HepG2 (cell line): ENCODE measurements around the gene PM20D1. TPM values are rescaled to one million over a fixed set of nuclear protein-coding genes. Genes with fewer than 3 reads are reported as not detected.

ENCODE experiments used
- ATAC-seq: fragments of 200-7000 bp; cut with Tn5 transposase; 3 replicates; pipeline ENCODE4 v1.9.1; 2020; ENCODE audit warnings: mild to moderate bottlenecking, moderate library complexity
- BruUV-seq: library from RNA; stranded (reverse); fragments of 400-500 nt; replicated peaks from 2 replicates; lab custom pipeline; 2021; lab: Mats Ljungman, UMichigan
- CTCF ChIA-PET: fragments of 300-600 bp; formaldehyde crosslinking; extraction: SDS; loops from one replicate; lab custom pipeline; 2021; ENCODE audit warnings: low total read pairs, inconsistent platforms, low intra/inter-chr PET ratio; lab: Yijun Ruan, JAX
- POLR2A ChIA-PET: fragments of 350-600 bp; sonication (Branson Sonifier 250); formaldehyde crosslinking; loops from one replicate; lab custom pipeline; 2020; ENCODE audit warnings: antibody characterized with exemption, inconsistent platforms; lab: Yijun Ruan, JAX
- DNase-seq: peaks from one replicate; pipeline ENCODE4 v3.0.0-alpha.2; 2015; ENCODE audit warnings: low spot score
- FAIRE-seq: peaks from 3 replicates; lab custom pipeline; 2011; peaks lifted over from hg19 to GRCh38; lab: Jason Lieb, UNC
- H2AFZ ChIP-seq: one replicate; pipeline ENCODE4 v1.6.1; 2011; ENCODE audit warnings: low read length, inconsistent platforms
- H3K27ac ChIP-seq: fragments of 300-600 bp; 3 replicates; pipeline ENCODE4 v1.8.0; 2011; ENCODE audit warnings: mixed run types, mild to moderate bottlenecking, mixed read lengths, low read length, inconsistent platforms; ENCODE audit not compliant: insufficient read depth; ENCODE audit errors: extremely low read length
- H3K27me3 ChIP-seq, 2 experiments: fragments of 200-600 bp in 1 of 2; 2 replicates in 1 of 2; 3 replicates in 1 of 2; pipeline versions ENCODE4 v1.6.0 to v1.8.0; 2011; ENCODE audit warnings: low read length in 2 of 2, mild to moderate bottlenecking in 2 of 2, moderate library complexity in 2 of 2, inconsistent platforms in 1 of 2; ENCODE audit not compliant: insufficient read depth in 2 of 2, control insufficient read depth in 1 of 2
- H3K36me3 ChIP-seq, 2 experiments: fragments of 200-600 bp in 1 of 2; replicated peaks in 1 of 2; 2 replicates in 1 of 2; 3 replicates in 1 of 2; pipeline versions ENCODE4 v1.5.1 to v1.8.0; 2011; ENCODE audit warnings: low read length in 2 of 2, inconsistent platforms in 1 of 2; ENCODE audit not compliant: insufficient read depth in 2 of 2, control insufficient read depth in 1 of 2
- H3K4me1 ChIP-seq: 2 replicates; pipeline ENCODE4 v1.5.1; 2012; ENCODE audit warnings: low read length, inconsistent platforms; ENCODE audit not compliant: insufficient read depth
- H3K4me2 ChIP-seq: 2 replicates; pipeline ENCODE4 v1.6.0; 2011; ENCODE audit warnings: low read depth, low read length, inconsistent platforms
- H3K4me3 ChIP-seq, 3 experiments: fragments of 200-600 bp in 1 of 3; sonication (generic), shearing (Covaris generic) in 1 of 3; replicated peaks in 1 of 3; 2 replicates each; pipeline ENCODE4 v1.5.1; 2011 to 2016; ENCODE audit warnings: low read length in 3 of 3, inconsistent platforms in 2 of 3, low read depth in 2 of 3, mild to moderate bottlenecking in 2 of 3, control low read depth in 1 of 3, mixed read lengths in 1 of 3; ENCODE audit not compliant: insufficient read depth in 1 of 3
- H3K79me2 ChIP-seq: one replicate; pipeline ENCODE4 v1.6.1; 2011; ENCODE audit warnings: low read length, inconsistent platforms; ENCODE audit not compliant: insufficient read depth
- H3K9ac ChIP-seq: 2 replicates; pipeline ENCODE4 v1.6.0; 2011; ENCODE audit warnings: mild to moderate bottlenecking, low read depth, low read length, inconsistent platforms; ENCODE audit not compliant: insufficient read depth
- H3K9me3 ChIP-seq: 2 replicates; pipeline ENCODE4 v1.5.1; 2012; ENCODE audit warnings: mild to moderate bottlenecking, low read length
- H4K20me1 ChIP-seq: 2 replicates; pipeline ENCODE4 v1.6.0; 2011; ENCODE audit warnings: inconsistent platforms, mild to moderate bottlenecking, low read length, moderate library complexity; ENCODE audit not compliant: insufficient read depth
- AKAP8 ChIP-seq: sonication (generic); formaldehyde crosslinking; IDR thresholded peaks from 2 replicates; pipeline ENCODE4 v1.5.1; 2020; ENCODE audit warnings: mild to moderate bottlenecking, missing genetic modification reagents
- FOXJ3 ChIP-seq: sonication (generic); formaldehyde crosslinking; IDR thresholded peaks from 2 replicates; pipeline ENCODE4 v1.4.0; 2020; ENCODE audit warnings: missing genetic modification reagents, mild to moderate bottlenecking, borderline replicate concordance
- NFIB ChIP-seq: sonication (generic); formaldehyde crosslinking; IDR thresholded peaks from 2 replicates; pipeline ENCODE4 v1.9.0; 2021; ENCODE audit warnings: missing genetic modification reagents, mild to moderate bottlenecking, borderline replicate concordance
- POGK ChIP-seq: sonication (generic); formaldehyde crosslinking; conservative IDR thresholded peaks from 2 replicates; pipeline ENCODE4 v1.8.0; 2022; ENCODE audit warnings: mild to moderate bottlenecking, moderate library complexity, missing genetic modification reagents
- UBTF ChIP-seq: sonication (generic); formaldehyde crosslinking; IDR thresholded peaks from 2 replicates; pipeline ENCODE4 v1.4.0; 2020; ENCODE audit warnings: mild to moderate bottlenecking, missing genetic modification reagents
- ZBTB7B ChIP-seq: sonication (generic); formaldehyde crosslinking; IDR thresholded peaks from 2 replicates; pipeline ENCODE4 v1.4.0; 2020; ENCODE audit warnings: missing genetic modification reagents
- ZNF124 ChIP-seq: sonication (generic); formaldehyde crosslinking; IDR thresholded peaks from 2 replicates; pipeline ENCODE4 v1.4.0; 2020; ENCODE audit warnings: missing genetic modification reagents
- ZNF296 ChIP-seq: sonication (generic); formaldehyde crosslinking; conservative IDR thresholded peaks from 2 replicates; pipeline ENCODE4 v1.5.0; 2020; ENCODE audit warnings: mild to moderate bottlenecking, missing genetic modification reagents
- ZNF782 ChIP-seq: sonication (generic); formaldehyde crosslinking; IDR thresholded peaks from 2 replicates; pipeline ENCODE4 v1.4.0; 2020; ENCODE audit warnings: missing genetic modification reagents, mild to moderate bottlenecking, borderline replicate concordance
- WGBS: methylation state at CpG from one replicate; pipeline ENCODE4 v1.1.6; 2017; ENCODE audit warnings: low lambda C conversion rate; 5-methylcytosine and 5-hydroxymethylcytosine counted together
- in situ Hi-C: cut with HindIII; loops from 2 replicates; pipeline ENCODE4 v1.10.0; 2017; ENCODE audit warnings: low pct_unique_long_range_greater_than_20kb; ENCODE audit not compliant: extremely low pct_ligation_motif_present
- intact Hi-C: fragments of 100-400 bp; cut with micrococcal nuclease; formaldehyde crosslinking; loops from one replicate; pipeline ENCODE4 v1.10.0; 2022; ENCODE audit not compliant: unreplicated experiment
- polyA plus RNA-seq, 8 experiments: library from polyadenylated mRNA; depleted of rRNA in 3 of 8; stranded (reverse) in 7 of 8; unstranded in 1 of 8; fragments of >200 nt; fragmentation: Illumina TruSeq in 4 of 8; extraction: Trizol in 4 of 8; gene quantifications; 2 replicates each; pipeline versions ENCODE4 v1.2.1 to v1.2.3, GENCODE V29; 2011 to 2016; ENCODE audit warnings: low read depth in 4 of 8, missing spikeins in 1 of 8, mixed read lengths in 1 of 8; ENCODE audit not compliant: insufficient read depth in 1 of 8
- total RNA-seq, 5 experiments: library from RNA; depleted of rRNA; stranded (reverse); fragments of >200 nt; fragmentation: Illumina TruSeq; extraction: Trizol; gene quantifications; 2 replicates each; pipeline ENCODE4 v1.2.3, GENCODE V29; 2016; ENCODE audit warnings: low read depth in 1 of 5
- TF ChIP-seq, protein P1 (sequence below): sonication (generic); formaldehyde crosslinking; IDR thresholded peaks from 2 replicates; pipeline ENCODE4 v1.4.0; 2020; ENCODE audit warnings: missing genetic modification reagents, borderline replicate concordance
- TF ChIP-seq, protein P2 (sequence below): sonication (generic); formaldehyde crosslinking; IDR thresholded peaks from 2 replicates; pipeline ENCODE4 v1.4.0; 2020; ENCODE audit warnings: missing genetic modification reagents

PM20D1 gene
- total and polyA plus RNA-seq, 2 of the 13 experiments (the other 11 are each of a cell fraction or from before 2014, with no cell fraction given): not detected

DNA sequence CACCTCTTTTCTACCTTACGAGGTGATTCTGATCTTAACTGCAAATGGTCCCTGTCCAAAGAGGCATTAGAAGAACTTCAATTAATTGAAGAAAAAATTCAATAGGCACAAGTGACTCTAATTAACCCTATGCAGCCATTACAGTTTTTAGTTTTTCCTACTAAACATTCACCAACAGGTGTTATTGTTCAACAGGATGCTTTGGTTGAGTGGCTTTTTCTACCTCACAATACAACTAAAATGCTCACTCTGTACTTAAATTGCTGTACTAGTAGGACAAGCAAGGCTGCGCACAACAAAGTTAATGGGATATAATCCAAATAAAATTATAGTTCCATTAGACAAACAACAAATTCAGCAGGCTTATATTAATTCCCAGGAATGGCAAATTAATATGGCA lies 11.6 kb upstream of the PM20D1 start:
- FAIRE-seq: no peak
- intact Hi-C loops: loop anchor here (10.0 kb wide), 1 partner anchor 57 kb away; no protein-coding TSS in a partner anchor
- CTCF ChIA-PET: no interaction called here

GRCh38 chr1:205858141-205858961 lies 8.4 kb upstream of the PM20D1 start:
- Histone ChIP-seq H2AFZ (no peak overlapping the region), H3K36me3 (no peaks in the 10 kb centered on the region), H3K4me3 (no peak overlapping the region), H3K79me2 (no peaks in the 10 kb centered on the region), H3K9me3 (no peaks in the 10 kb centered on the region), H3K27me3 (no peaks in the 10 kb centered on the region), H3K27ac (no peak overlapping the region), H3K4me1 (no peaks in the 10 kb centered on the region), H4K20me1 (no peaks in the 10 kb centered on the region), H3K9ac (no peak overlapping the region), H3K4me2 (no peak overlapping the region; the same call in 1 of the 2 replicates)
- 2% methylated on average over 6 of the region's 6 CpGs for WGBS
- no TSS peak for BruUV-seq
- POLR2A ChIA-PET: no interaction called here
- no peak for DNase-seq
- intact Hi-C loops (no loop called here), in situ Hi-C loops (no loop called here)
- no peak for ATAC-seq
- FAIRE-seq: no peak
- CTCF ChIA-PET: no interaction called here
- TF ChIP-seq ZBTB7B (CRISPR knock-in tag) (no peak), ZNF124 (CRISPR knock-in tag) (no peak), NFIB (CRISPR knock-in tag) (no peak), UBTF (CRISPR knock-in tag) (no peak), POGK (CRISPR knock-in tag) (no peak), FOXJ3 (CRISPR knock-in tag) (no peak), ZNF782 (no peak), ZNF296 (no peak), AKAP8 (CRISPR knock-in tag) (no peak)
- TF ChIP-seq, protein P1, sequence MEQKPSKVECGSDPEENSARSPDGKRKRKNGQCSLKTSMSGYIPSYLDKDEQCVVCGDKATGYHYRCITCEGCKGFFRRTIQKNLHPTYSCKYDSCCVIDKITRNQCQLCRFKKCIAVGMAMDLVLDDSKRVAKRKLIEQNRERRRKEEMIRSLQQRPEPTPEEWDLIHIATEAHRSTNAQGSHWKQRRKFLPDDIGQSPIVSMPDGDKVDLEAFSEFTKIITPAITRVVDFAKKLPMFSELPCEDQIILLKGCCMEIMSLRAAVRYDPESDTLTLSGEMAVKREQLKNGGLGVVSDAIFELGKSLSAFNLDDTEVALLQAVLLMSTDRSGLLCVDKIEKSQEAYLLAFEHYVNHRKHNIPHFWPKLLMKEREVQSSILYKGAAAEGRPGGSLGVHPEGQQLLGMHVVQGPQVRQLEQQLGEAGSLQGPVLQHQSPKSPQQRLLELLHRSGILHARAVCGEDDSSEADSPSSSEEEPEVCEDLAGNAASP (CRISPR knock-in tag): no peak

More for the DNA sequence above, 11.6 kb upstream of the PM20D1 start:
- 30% methylated on average over 2 of the region's 2 CpGs for WGBS
- H3K9ac ChIP-seq: no peak overlapping the region
- no peak overlapping the region for H3K4me3 ChIP-seq
- no peak for DNase-seq
- no peaks in the 10 kb centered on the region for H4K20me1 ChIP-seq
- no peak overlapping the region for H2AFZ ChIP-seq
- POLR2A ChIA-PET: no interaction called here
- TF ChIP-seq, protein P2, sequence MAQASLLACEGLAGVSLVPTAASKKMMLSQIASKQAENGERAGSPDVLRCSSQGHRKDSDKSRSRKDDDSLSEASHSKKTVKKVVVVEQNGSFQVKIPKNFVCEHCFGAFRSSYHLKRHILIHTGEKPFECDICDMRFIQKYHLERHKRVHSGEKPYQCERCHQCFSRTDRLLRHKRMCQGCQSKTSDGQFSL (CRISPR knock-in tag): no peak
- no peaks in the 10 kb centered on the region for H3K4me1 ChIP-seq
- H3K36me3 ChIP-seq: no peaks in the 10 kb centered on the region
- no peak for ATAC-seq
- no peak overlapping the region for H3K27ac ChIP-seq
- BruUV-seq: no TSS peak
- no peaks in the 10 kb centered on the region for H3K27me3 ChIP-seq
- no peak overlapping the region for H3K4me2 ChIP-seq
- in situ Hi-C loops: no loop called here
- H3K79me2 ChIP-seq: no peaks in the 10 kb centered on the region
- no peaks in the 10 kb centered on the region for H3K9me3 ChIP-seq
